Ishikawa (cell line): ENCODE data around the gene BEND2.

Source experiments
- CEBPB ChIP-seq: IDR thresholded peaks from 2 replicates; pipeline ENCODE4 v1.6.1; 2012
- CREB1 ChIP-seq: IDR thresholded peaks from 2 replicates; pipeline ENCODE4 v1.6.1; 2012; ENCODE audit warnings: low read depth
- EGR1 ChIP-seq: IDR thresholded peaks from 2 replicates; pipeline ENCODE4 v1.6.1; 2012
- EP300 ChIP-seq: IDR thresholded peaks from 2 replicates; pipeline ENCODE4 v1.6.1; 2012; ENCODE audit warnings: borderline replicate concordance
- NFIC ChIP-seq: IDR thresholded peaks from 2 replicates; pipeline ENCODE4 v1.6.1; 2012
- REST ChIP-seq: IDR thresholded peaks from 2 replicates; pipeline ENCODE4 v1.6.1; 2012; ENCODE audit warnings: low read depth, mild to moderate bottlenecking
- TAF1 ChIP-seq: IDR thresholded peaks from 2 replicates; pipeline ENCODE4 v1.6.1; 2012; ENCODE audit warnings: low read depth, mild to moderate bottlenecking

- no peak for TF ChIP-seq REST
- TF ChIP-seq CREB1: no peak
- no peak for TF ChIP-seq TAF1
- TF ChIP-seq EP300: no peak
- no peak for TF ChIP-seq NFIC
- TF ChIP-seq EGR1: no peak
- no peak for TF ChIP-seq CEBPB
These were observed 74.7 kb downstream of the BEND2 start for GRCh38 chrX:18146009-18146408.
